GM12873 (cell line): ENCODE data around the gene VASN.

Source experiments
- TF ChIP-seq, protein P1 (sequence below): IDR thresholded peaks from 2 replicates; pipeline ENCODE4 v1.5.1; 2012; ENCODE audit warnings: low read depth, mild to moderate bottlenecking, moderate library complexity, low read length, control low read depth; ENCODE audit not compliant: insufficient read depth; ENCODE audit errors: missing control alignments

VASN gene

DNA sequence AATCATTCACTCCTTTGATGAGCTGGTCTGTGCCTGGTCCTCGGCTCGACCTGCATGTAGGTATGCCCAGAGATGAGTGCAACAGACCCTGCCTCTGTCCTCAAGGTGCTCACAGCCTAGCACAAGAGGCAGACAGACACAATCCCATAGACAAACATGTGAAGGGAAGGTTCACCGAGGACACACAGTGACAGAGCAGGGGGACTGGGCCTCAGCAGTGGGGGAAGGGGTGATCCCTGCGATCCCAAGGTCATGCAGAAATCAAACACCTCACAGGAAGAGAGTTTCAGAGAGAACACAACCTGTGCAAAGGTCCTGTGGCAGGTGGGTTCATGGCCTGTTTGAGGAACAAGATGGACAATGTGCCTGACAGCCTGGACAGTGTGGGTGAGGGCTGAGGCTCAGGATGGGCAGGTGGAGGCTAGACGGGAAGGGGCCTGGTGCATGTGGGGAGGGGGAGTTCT lies 4.2 kb upstream of the VASN start:
- TF ChIP-seq, protein P1, sequence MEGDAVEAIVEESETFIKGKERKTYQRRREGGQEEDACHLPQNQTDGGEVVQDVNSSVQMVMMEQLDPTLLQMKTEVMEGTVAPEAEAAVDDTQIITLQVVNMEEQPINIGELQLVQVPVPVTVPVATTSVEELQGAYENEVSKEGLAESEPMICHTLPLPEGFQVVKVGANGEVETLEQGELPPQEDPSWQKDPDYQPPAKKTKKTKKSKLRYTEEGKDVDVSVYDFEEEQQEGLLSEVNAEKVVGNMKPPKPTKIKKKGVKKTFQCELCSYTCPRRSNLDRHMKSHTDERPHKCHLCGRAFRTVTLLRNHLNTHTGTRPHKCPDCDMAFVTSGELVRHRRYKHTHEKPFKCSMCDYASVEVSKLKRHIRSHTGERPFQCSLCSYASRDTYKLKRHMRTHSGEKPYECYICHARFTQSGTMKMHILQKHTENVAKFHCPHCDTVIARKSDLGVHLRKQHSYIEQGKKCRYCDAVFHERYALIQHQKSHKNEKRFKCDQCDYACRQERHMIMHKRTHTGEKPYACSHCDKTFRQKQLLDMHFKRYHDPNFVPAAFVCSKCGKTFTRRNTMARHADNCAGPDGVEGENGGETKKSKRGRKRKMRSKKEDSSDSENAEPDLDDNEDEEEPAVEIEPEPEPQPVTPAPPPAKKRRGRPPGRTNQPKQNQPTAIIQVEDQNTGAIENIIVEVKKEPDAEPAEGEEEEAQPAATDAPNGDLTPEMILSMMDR, result no peak

DNA sequence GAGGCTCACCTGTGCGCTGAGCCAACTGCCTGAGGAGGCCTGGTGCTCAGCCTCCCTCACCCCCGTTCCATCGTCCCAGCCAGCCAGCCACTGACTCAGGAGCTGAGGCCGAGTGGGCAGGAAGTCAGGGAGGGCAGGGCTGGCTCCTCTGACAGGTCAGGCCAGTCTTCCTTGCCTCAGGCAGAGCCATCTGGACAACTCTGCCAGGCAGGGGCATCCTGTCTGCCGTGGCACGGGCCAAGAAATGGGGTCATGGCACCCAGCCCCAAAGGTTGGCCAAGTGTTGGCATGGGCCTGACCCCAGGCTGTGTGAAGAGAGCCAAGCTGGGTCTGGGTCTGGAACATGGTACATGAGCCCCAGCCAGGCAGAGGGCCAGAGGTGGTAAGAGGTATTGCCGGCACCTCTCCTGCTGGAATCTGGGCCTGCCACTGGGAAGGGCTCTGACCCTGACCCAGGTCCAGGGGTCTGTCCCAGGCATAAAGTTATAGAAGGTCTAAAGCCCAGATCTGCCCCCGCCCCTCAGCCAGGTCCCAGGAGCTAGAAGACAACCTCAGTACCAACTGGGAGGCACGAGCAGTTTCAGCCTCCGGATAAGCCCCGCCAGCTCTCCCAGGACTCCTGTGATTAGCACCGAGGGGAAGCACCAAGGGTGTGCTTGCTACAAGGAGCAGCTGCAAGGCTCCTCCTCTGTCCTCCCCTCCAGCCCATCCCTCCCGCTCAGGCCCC lies 2.5 kb upstream of the VASN start:
- TF ChIP-seq, protein P1, result no peak

DNA sequence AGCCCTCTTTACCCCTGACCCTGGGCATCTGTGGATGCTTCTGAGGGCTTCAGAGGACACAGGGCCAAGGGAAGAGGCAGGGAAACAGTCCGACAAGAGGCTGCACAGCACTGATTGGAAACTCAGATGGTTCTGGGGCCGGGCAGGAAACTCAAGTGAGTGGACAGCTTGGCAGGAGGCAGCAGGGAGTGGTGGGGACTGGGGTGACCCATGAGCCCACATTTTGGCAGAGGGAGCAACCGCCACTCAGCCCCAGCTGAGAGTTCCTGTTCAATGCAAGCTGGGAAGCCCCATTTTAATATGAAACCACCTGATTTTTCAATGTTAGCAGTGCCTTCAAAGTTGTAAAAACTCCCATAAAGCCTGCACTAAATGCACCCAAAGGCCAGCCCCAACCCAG lies 1.5 kb upstream of the VASN start:
- TF ChIP-seq, protein P1, result no peak

GRCh38 chr16:4370570-4371356 lies 885 bp upstream of the VASN start:
- TF ChIP-seq, protein P1, result no peak

GRCh38 chr16:4372001-4372577 lies 441 bp downstream of the VASN start:
- TF ChIP-seq, protein P1, result no peak

- TF ChIP-seq, protein P1, result no peak
Observed at GRCh38 chr16:4372578-4373355, 1.1 kb downstream of the VASN start.
